WTC11 (cell line): ENCODE data around the gene HAPSTR1.

Experiments used
- ATF1 ChIP-seq: sonication (generic); formaldehyde crosslinking; IDR thresholded peaks from 2 replicates; pipeline ENCODE4 v1.8.1; 2023; ENCODE audit warnings: mild to moderate bottlenecking, moderate library complexity, missing genetic modification reagents
- CREB1 ChIP-seq: sonication (generic); formaldehyde crosslinking; IDR thresholded peaks from 2 replicates; pipeline ENCODE4 v1.8.0; 2023; ENCODE audit warnings: mild to moderate bottlenecking, missing genetic modification reagents
- CREM ChIP-seq: sonication (generic); formaldehyde crosslinking; IDR thresholded peaks from 2 replicates; pipeline ENCODE4 v1.8.1; 2022; ENCODE audit warnings: mild to moderate bottlenecking, missing genetic modification reagents, moderate library complexity
- ELF4 ChIP-seq: sonication (generic); formaldehyde crosslinking; IDR thresholded peaks from 2 replicates; pipeline ENCODE4 v1.8.1; 2022; ENCODE audit warnings: low read depth, mild to moderate bottlenecking, moderate library complexity, missing genetic modification reagents
- NR3C1 ChIP-seq: sonication (generic); formaldehyde crosslinking; conservative IDR thresholded peaks from 2 replicates; pipeline ENCODE4 v1.8.1; 2023; ENCODE audit warnings: low read depth, mild to moderate bottlenecking, missing genetic modification reagents
- PREB ChIP-seq: sonication (generic); formaldehyde crosslinking; IDR thresholded peaks from 2 replicates; pipeline ENCODE4 v1.8.1; 2022; ENCODE audit warnings: mild to moderate bottlenecking, missing genetic modification reagents, moderate library complexity, borderline replicate concordance
- SP1 ChIP-seq: sonication (generic); formaldehyde crosslinking; conservative IDR thresholded peaks from 2 replicates; pipeline ENCODE4 v1.8.1; 2022; ENCODE audit warnings: missing genetic modification reagents
- ZNF138 ChIP-seq: sonication (generic); formaldehyde crosslinking; conservative IDR thresholded peaks from 2 replicates; pipeline ENCODE4 v1.8.1; 2022; ENCODE audit warnings: mild to moderate bottlenecking, moderate library complexity, missing genetic modification reagents
- ZNF317 ChIP-seq: sonication (generic); formaldehyde crosslinking; IDR thresholded peaks from 2 replicates; pipeline ENCODE4 v1.8.1; 2023; ENCODE audit warnings: low read depth, mild to moderate bottlenecking, moderate library complexity, missing genetic modification reagents, borderline replicate concordance
- ZNF671 ChIP-seq: fragments of 250-450 bp; sonication (Bioruptor Pico); IDR thresholded peaks from 2 replicates; pipeline ENCODE4 v1.8.0; 2021; ENCODE audit warnings: mild to moderate bottlenecking
- TF ChIP-seq, protein P1 (sequence below): sonication (generic); formaldehyde crosslinking; IDR thresholded peaks from 2 replicates; pipeline ENCODE4 v1.8.1; 2023; ENCODE audit warnings: mild to moderate bottlenecking, missing genetic modification reagents, moderate library complexity
- TF ChIP-seq, protein P2 (sequence below): fragments of 200-600 bp; IDR thresholded peaks from 2 replicates; pipeline ENCODE4 v1.8.0; 2022; ENCODE audit warnings: antibody characterized with exemption
- TF ChIP-seq, protein P3 (sequence below): sonication (generic); formaldehyde crosslinking; IDR thresholded peaks from 2 replicates; pipeline ENCODE4 v1.8.1; 2022; ENCODE audit warnings: low read depth, mild to moderate bottlenecking, moderate library complexity, missing genetic modification reagents, borderline replicate concordance

DNA sequence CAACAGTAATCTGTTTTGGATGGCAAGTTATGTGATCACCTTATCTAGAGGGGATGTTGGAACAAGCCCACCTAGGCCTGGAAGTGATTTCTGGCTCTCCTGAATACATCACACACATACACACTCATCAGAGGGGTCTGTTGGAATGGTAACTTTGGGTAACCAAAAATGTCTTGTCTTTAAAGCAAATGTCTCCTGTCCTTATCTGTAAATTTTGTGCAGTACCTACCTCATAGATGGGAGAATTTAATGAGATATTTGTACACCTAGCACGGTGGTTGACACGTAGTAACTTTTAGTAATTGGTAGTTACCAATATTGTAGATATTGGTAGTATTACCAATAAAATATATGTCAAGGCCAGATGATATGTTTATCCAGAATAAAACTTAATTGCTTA lies 24.7 kb downstream of the HAPSTR1 start:
- TF ChIP-seq ELF4 (CRISPR knock-in tag) (no peak), ATF1 (CRISPR knock-in tag) (no peak), ZNF671 (CRISPR knock-in tag) (no peak), CREM (CRISPR knock-in tag) (no peak), NR3C1 (CRISPR knock-in tag) (no peak), SP1 (CRISPR knock-in tag) (no peak), ZNF138 (CRISPR knock-in tag) (no peak), ZNF317 (no peak), CREB1 (CRISPR knock-in tag) (no peak), PREB (CRISPR knock-in tag) (no peak)
- TF ChIP-seq, protein P1, sequence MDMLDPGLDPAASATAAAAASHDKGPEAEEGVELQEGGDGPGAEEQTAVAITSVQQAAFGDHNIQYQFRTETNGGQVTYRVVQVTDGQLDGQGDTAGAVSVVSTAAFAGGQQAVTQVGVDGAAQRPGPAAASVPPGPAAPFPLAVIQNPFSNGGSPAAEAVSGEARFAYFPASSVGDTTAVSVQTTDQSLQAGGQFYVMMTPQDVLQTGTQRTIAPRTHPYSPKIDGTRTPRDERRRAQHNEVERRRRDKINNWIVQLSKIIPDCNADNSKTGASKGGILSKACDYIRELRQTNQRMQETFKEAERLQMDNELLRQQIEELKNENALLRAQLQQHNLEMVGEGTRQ (CRISPR knock-in tag) = no peak
- TF ChIP-seq, protein P2, sequence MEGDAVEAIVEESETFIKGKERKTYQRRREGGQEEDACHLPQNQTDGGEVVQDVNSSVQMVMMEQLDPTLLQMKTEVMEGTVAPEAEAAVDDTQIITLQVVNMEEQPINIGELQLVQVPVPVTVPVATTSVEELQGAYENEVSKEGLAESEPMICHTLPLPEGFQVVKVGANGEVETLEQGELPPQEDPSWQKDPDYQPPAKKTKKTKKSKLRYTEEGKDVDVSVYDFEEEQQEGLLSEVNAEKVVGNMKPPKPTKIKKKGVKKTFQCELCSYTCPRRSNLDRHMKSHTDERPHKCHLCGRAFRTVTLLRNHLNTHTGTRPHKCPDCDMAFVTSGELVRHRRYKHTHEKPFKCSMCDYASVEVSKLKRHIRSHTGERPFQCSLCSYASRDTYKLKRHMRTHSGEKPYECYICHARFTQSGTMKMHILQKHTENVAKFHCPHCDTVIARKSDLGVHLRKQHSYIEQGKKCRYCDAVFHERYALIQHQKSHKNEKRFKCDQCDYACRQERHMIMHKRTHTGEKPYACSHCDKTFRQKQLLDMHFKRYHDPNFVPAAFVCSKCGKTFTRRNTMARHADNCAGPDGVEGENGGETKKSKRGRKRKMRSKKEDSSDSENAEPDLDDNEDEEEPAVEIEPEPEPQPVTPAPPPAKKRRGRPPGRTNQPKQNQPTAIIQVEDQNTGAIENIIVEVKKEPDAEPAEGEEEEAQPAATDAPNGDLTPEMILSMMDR = no peak
- TF ChIP-seq, protein P3, sequence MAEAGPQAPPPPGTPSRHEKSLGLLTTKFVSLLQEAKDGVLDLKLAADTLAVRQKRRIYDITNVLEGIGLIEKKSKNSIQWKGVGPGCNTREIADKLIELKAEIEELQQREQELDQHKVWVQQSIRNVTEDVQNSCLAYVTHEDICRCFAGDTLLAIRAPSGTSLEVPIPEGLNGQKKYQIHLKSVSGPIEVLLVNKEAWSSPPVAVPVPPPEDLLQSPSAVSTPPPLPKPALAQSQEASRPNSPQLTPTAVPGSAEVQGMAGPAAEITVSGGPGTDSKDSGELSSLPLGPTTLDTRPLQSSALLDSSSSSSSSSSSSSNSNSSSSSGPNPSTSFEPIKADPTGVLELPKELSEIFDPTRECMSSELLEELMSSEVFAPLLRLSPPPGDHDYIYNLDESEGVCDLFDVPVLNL = no peak
